Measurements from ENCODE around the gene OR2H1. TPM values are rescaled to one million over a fixed set of nuclear protein-coding genes. Genes with fewer than 3 reads are reported as not detected.

Gene OR2H1
- total and polyA plus RNA-seq, 9 of the 15 experiments (the other 6 are each of a cell fraction or from before 2014, with no cell fraction given): not detected

DNA sequence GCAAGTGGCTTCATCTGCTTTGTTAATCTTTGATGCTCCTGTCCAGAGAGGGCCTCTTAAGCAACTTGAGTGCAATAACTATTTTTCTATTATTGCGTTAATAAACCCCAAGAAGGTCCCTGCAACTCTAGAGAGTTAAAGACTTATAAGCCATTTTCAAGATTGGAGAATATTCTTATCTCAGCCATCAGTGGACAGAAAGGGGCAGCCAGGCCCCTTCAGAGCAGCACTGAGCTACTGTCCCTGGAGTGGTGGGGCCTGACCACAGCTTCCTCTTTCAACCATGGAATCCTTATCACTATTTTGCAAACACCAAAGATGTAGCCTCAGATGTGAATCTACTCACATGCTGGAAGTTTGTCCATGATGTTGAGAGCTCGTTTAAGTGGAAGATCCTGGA is 33.6 kb downstream of the OR2H1 start (continued):
- peak; percentile 90 for TF ChIP-seq TEAD4 (IDR thresholded peaks at IDR 0.05; ENCODE audit: low read length)
- no peak for TF ChIP-seq TEAD4 (CRISPR knock-in tag; IDR thresholded peaks at IDR 0.05; ENCODE audit: borderline replicate concordance)
- TF ChIP-seq, protein P1, sequence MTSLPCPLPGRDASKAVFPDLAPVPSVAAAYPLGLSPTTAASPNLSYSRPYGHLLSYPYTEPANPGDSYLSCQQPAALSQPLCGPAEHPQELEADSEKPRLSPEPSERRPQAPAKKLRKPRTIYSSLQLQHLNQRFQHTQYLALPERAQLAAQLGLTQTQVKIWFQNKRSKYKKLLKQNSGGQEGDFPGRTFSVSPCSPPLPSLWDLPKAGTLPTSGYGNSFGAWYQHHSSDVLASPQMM (CRISPR knock-in tag; IDR thresholded peaks at IDR 0.05): no peak
- no peak for TF ChIP-seq NCOA4 (IDR thresholded peaks at IDR 0.05; ENCODE audit: partially characterized antibody)
- no peak for TF ChIP-seq PHF8 (IDR thresholded peaks at IDR 0.05; ENCODE audit: borderline replicate concordance, low read length)
- no peak for TF ChIP-seq GATAD2B (IDR thresholded peaks at IDR 0.05; ENCODE audit: borderline replicate concordance)
- TF ChIP-seq, protein P2, sequence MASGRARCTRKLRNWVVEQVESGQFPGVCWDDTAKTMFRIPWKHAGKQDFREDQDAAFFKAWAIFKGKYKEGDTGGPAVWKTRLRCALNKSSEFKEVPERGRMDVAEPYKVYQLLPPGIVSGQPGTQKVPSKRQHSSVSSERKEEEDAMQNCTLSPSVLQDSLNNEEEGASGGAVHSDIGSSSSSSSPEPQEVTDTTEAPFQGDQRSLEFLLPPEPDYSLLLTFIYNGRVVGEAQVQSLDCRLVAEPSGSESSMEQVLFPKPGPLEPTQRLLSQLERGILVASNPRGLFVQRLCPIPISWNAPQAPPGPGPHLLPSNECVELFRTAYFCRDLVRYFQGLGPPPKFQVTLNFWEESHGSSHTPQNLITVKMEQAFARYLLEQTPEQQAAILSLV (tag; IDR thresholded peaks at IDR 0.05): no peak
- no peak for TF ChIP-seq TGIF2 (CRISPR knock-in tag; IDR thresholded peaks at IDR 0.05)
- TF ChIP-seq, protein P3, sequence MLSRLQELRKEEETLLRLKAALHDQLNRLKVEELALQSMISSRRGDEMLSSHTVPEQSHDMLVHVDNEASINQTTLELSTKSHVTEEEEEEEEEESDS (CRISPR knock-in tag; IDR thresholded peaks at IDR 0.05): no peak
- TF ChIP-seq, protein P4, sequence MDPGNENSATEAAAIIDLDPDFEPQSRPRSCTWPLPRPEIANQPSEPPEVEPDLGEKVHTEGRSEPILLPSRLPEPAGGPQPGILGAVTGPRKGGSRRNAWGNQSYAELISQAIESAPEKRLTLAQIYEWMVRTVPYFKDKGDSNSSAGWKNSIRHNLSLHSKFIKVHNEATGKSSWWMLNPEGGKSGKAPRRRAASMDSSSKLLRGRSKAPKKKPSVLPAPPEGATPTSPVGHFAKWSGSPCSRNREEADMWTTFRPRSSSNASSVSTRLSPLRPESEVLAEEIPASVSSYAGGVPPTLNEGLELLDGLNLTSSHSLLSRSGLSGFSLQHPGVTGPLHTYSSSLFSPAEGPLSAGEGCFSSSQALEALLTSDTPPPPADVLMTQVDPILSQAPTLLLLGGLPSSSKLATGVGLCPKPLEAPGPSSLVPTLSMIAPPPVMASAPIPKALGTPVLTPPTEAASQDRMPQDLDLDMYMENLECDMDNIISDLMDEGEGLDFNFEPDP (CRISPR knock-in tag; IDR thresholded peaks at IDR 0.05): no peak
- peak; percentile 55 for TF ChIP-seq SMAD4 (CRISPR knock-in tag; conservative IDR thresholded peaks at IDR 0.05)
- TF ChIP-seq, protein P5, sequence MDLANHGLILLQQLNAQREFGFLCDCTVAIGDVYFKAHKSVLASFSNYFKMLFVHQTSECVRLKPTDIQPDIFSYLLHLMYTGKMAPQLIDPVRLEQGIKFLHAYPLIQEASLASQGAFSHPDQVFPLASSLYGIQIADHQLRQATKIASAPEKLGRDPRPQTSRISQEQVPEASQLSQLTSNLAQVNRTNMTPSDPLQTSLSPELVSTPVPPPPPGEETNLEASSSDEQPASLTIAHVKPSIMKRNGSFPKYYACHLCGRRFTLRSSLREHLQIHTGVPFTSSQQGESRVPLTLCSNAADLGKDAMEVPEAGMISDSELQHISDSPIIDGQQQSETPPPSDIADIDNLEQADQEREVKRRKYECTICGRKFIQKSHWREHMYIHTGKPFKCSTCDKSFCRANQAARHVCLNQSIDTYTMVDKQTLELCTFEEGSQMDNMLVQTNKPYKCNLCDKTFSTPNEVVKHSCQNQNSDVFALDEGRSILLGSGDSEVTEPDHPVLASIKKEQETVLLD (IDR thresholded peaks at IDR 0.05): no peak
- no peak for TF ChIP-seq KLF6 (CRISPR knock-in tag; IDR thresholded peaks at IDR 0.05; ENCODE audit: borderline replicate concordance)
- TF ChIP-seq ZNF12 (CRISPR knock-in tag; IDR thresholded peaks at IDR 0.05): no peak
- no peak for TF ChIP-seq NFATC3 (IDR thresholded peaks at IDR 0.05)
- no peak for TF ChIP-seq NCOA1 (IDR thresholded peaks at IDR 0.05; ENCODE audit: low read depth)
- peak; percentile 74; the same call in 1 of the 2 replicates for TF ChIP-seq PML (IDR thresholded peaks at IDR 0.05; ENCODE audit: low read length)
- no peak for TF ChIP-seq FOXP1 (CRISPR knock-in tag; IDR thresholded peaks at IDR 0.05)
- TF ChIP-seq JUNB (CRISPR knock-in tag; conservative IDR thresholded peaks at IDR 0.05): no peak
- TF ChIP-seq FOS (IDR thresholded peaks at IDR 0.05; ENCODE audit: extremely low read depth, insufficient read length): no peak
- TF ChIP-seq, protein P6, sequence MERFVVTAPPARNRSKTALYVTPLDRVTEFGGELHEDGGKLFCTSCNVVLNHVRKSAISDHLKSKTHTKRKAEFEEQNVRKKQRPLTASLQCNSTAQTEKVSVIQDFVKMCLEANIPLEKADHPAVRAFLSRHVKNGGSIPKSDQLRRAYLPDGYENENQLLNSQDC (CRISPR knock-in tag; IDR thresholded peaks at IDR 0.05): no peak
